Fibroblast of mammary gland (primary cell): ENCODE data around the gene UNC80.

Experiments used
- DNase-seq: peaks from one replicate; pipeline ENCODE4 v3.0.0-alpha.2; 2010; ENCODE audit warnings: low read depth
- H3K4me3 ChIP-seq: 2 replicates; pipeline ENCODE4 v1.5.1; 2011; ENCODE audit warnings: low read depth, mild to moderate bottlenecking, low read length, moderate library complexity; ENCODE audit not compliant: control insufficient read depth
- TF ChIP-seq, protein P1 (sequence below): conservative IDR thresholded peaks from 2 replicates; pipeline ENCODE4 v1.5.1; 2011; ENCODE audit warnings: low read depth, low read length, inconsistent platforms; ENCODE audit not compliant: control insufficient read depth, insufficient read depth

Gene UNC80

DNA sequence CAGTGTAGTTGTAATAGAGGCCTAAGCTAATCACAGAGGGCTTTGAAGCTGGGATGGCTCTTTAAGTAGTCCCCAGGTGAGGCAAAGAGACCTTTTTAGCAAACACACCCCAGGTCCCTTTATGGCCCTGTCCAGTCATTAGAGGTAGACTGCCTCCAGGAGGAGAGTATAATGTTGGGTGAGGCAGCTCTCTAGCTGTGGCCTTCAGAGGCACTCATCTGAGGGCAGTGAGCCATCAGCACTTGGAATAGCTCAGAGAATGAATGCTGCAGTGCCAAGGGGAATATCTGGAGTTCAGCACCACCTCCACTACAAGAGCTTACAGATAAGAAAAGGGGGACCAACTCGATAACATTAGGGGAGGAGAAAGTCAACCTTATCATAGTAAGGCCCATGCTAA is 52.8 kb downstream of the UNC80 start:
- TF ChIP-seq, protein P1, sequence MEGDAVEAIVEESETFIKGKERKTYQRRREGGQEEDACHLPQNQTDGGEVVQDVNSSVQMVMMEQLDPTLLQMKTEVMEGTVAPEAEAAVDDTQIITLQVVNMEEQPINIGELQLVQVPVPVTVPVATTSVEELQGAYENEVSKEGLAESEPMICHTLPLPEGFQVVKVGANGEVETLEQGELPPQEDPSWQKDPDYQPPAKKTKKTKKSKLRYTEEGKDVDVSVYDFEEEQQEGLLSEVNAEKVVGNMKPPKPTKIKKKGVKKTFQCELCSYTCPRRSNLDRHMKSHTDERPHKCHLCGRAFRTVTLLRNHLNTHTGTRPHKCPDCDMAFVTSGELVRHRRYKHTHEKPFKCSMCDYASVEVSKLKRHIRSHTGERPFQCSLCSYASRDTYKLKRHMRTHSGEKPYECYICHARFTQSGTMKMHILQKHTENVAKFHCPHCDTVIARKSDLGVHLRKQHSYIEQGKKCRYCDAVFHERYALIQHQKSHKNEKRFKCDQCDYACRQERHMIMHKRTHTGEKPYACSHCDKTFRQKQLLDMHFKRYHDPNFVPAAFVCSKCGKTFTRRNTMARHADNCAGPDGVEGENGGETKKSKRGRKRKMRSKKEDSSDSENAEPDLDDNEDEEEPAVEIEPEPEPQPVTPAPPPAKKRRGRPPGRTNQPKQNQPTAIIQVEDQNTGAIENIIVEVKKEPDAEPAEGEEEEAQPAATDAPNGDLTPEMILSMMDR = no peak
- no peak for DNase-seq
- no peak overlapping the region for H3K4me3 ChIP-seq

DNA sequence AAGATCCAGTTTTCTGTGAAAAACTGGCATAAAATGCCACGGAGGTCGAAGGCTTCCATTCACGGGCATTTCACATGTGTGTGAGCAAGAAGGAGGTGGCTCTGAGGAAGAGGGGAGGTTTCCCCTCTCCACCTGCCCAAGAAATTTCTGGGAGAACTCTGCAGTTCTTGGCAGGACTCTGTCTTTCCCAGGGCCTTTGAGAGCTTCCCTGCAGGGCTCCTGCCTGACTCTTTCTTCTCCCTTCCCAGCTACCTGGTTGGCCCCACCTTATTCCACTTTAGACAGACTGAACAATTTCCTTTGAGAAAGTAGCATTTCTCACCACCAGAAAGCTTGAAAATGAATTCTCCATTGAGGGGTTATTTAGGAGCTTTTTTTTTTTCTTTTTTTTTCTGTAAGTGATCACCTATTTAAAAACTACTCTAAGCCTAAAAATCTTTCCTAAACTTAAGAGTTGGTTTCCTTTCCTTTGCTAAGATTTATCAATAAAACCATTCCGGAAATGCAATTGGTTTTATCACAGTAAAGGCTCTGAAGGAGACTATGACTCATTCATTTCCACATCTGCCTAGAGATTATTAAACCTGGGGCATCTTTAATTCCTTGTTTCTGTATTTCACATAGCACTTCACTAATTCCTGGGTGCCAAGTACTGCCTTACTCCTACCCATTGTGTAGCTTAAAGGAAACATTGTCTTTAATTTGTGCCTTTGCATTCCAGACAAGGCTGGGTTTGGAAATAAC is 59.3 kb downstream of the UNC80 start:
- DNase-seq = no peak
- TF ChIP-seq, protein P1 = no peak
- no peak overlapping the region for H3K4me3 ChIP-seq

- no peak for DNase-seq
- TF ChIP-seq, protein P1 = no peak
- no peak overlapping the region for H3K4me3 ChIP-seq
These were observed 63.1 kb downstream of the UNC80 start for GRCh38 chr2:209834767-209835166.

GRCh38 chr2:209840434-209840833 is 68.8 kb downstream of the UNC80 start:
- no peak overlapping the region for H3K4me3 ChIP-seq
- no peak for DNase-seq
- TF ChIP-seq, protein P1 = no peak

DNA sequence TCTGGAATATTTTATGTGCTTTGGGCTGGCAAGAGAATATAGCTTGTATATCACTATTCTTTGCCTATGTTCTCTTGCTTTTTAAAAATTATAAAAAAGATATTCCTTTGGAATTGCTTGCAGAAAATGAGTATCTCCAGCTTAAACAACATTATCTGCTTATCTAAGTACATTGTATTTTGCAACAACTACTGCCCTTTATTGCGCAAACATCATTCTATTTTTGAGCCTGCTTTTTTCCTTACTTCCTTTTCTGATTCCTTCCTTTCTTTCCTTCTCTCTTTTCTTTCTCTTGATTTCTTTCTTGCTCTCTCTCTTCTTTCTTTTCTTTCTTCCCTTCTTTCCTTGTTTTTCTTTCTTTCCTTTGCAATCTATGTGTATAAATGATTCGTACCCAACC is 74.0 kb downstream of the UNC80 start:
- no peak overlapping the region for H3K4me3 ChIP-seq
- DNase-seq = no peak
- TF ChIP-seq, protein P1 = no peak

DNA sequence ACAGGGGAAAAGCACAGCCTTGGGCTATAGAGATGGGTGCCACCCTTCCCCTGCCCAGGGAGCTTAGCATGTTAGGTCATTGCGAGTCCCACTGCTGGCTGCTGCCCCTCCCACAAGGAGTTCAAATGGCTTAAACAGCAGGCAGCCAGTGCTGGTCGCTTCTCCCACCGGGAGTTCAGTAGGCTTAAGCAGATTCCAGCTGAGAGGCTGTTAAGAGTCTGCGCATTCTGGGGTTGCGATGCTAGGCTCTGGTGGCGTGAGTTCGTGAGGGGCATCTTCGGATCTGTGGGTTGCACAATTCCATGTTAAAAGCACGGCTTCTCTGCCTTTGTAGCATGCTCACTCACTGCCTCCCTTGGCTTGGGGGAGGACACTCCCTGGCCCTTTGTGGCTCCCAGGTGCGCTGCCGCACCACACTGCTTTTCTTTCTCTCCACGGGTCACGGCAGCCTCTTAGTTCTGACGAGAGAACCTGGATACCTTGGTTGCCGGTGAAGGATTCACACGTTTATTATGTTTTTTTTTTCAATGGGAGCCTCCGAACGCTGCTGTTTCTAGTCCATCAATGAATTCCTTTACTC is 93.2 kb downstream of the UNC80 start:
- TF ChIP-seq, protein P1 = no peak
- no peak overlapping the region for H3K4me3 ChIP-seq
- no peak for DNase-seq
